GM21825 (cell line): Measurements from ENCODE around the gene ATP6V1C2.

Source experiments
- ATAC-seq: cut with Tn5 transposase; IDR thresholded peaks from one replicate; pipeline ENCODE4 v1.9.1; 2021; ENCODE audit warnings: mild to moderate bottlenecking, moderate library complexity; ENCODE audit not compliant: unreplicated experiment

ATP6V1C2 gene

DNA sequence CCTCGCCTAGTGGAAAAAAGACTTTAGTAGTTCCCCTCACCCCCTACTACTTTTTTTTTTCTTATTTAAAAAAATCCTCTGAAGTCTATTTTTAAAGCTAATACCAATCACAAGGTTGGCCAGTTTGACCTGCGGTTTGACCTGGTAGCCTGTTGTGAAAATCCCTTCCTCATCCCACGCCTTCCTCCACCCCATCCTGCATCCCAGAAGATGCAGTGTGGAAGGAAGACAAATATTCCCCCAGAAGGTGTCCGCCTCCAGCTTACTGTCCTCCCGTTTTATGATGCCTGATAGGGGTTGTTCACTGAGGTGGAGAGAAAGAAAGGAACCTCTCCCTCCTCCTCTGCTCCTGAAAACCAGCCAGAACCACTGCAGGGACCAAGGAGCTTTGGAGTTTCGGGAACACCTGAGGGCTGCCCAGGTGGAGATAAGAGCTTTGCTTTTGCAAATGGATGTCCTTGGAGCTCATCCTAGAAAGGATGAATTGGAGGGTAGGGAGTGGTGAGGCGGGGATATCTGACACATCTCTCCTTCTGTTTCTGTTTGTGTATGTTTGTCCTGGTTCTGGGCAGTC, 909 bp downstream of the ATP6V1C2 start:
- no peak for ATAC-seq

DNA sequence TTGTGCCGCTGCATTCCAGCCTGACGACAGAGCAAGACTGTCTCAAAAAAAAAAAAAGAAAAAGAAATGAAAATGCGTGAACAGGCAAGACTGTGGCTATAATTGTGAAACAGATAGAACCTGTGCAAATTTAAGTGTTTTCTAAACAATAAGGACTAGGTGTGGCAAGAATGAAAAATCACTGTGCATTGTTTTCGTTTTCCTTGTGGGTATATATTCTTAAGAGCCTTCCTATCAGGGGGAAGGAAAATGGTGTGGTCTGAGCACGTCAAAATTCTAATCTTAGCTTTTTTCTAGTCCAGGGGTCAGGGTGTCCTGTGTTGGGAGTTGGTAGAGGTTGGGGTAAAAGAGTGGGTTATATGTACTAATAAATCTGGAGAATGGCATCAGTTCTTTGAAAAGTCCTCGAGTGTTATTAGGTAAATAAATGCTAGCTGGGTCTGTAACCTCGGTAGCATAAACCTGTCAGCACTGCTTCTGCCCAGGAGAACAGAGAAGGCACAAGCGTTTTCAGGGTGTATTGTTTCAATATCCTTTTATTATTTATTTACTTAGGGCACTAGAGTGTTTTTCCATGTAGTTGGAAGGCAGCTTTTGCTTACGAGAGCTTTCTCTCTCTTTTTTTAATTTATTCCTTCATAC, 11.6 kb downstream of the ATP6V1C2 start:
- no peak for ATAC-seq

DNA sequence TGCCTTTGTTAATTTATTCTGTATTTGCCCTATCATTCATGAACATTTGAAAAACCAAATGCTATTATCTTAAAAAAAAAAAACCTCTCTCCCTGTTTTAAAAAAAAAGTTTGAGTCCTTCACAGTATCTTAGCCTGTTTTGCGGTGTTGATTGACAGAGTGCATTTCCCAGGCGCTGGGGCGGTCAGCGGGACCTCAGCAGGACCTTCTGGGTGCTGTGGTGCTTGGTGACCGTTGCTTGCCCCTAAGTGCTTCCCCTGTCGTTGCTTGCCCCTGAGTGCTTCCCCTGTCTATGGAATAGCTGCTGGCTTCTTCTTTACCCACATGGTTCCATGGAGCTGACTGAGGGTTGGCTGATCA, 12.1 kb downstream of the ATP6V1C2 start:
- ATAC-seq = no peak

DNA sequence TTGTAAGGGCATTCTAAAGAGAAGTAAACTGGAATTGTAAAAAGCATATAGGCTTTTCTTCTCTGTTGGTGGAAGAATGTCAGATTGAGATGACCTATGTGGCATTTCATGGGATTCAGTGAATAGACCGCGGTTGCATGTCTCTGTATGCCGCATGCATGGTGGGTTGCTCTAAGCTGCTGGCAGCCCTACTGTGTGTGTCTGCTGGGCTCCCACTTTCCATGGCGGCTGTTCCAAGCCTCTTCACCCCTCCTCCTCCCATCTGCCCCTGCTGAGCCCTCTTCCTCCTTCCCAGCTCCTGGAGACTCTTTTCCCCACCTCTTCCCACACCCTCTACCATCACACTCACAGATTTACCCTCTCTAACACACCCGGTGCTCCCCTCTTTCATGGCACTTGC, 12.6 kb downstream of the ATP6V1C2 start:
- ATAC-seq = no peak

DNA sequence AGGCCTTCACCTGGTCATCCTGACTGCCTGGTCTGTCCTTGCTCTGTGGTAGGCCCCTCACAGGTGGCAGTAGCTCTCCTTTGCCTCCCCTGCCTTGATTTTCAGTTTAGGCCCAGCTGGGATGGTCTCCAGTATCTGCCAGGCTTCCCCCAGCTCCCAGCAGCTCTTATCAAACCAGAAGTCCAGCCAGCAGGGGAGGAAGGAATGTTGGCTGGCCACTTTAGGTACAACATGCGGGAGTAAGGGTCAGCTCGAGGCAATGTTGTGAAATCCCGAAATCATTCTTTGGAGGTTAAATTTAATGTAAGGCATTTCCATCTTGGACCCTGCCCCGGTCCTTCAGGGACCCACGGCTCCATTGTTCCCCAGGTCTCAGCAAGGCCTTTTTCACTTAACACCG, 16.8 kb downstream of the ATP6V1C2 start:
- no peak for ATAC-seq

DNA sequence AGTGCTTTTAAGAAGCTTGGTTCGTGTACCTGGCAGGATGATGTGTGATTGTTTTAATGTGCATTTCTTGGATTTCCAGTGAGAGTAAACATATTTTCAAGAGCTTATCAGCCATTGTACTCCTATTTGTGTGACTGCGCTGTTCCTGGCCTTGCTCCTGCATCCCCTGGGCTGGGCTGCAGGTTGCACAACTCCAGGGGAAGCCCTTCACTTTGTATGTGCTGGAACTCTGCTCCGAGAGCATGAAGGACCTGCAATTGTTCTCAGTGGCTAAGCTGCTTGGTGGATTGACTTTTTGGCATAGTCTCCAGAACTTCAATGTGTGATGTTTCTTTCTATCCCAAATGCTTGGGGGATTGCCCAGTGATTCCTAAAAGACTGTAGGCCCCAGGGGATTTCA, 18.8 kb downstream of the ATP6V1C2 start:
- no peak for ATAC-seq

DNA sequence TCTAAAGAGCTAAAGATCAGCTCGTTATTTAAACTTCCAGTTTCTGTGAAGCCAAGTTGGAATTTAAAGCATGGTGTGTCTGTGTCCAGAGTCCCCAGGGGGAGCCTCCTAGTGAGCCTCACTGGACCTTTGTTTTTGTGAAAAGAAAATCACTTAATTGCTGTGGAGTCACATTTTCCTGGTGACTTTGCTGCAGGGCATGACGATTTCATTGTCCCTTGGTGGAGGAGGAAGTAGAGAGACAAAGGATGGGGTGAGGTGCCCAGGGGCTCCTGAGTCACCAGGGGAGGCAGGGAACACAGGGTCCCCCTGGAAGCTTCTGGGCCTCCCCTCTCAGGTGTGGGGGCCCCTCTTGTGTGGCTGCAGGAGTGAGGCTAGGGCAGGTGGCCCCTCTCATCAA, 19.7 kb downstream of the ATP6V1C2 start:
- no peak for ATAC-seq

DNA sequence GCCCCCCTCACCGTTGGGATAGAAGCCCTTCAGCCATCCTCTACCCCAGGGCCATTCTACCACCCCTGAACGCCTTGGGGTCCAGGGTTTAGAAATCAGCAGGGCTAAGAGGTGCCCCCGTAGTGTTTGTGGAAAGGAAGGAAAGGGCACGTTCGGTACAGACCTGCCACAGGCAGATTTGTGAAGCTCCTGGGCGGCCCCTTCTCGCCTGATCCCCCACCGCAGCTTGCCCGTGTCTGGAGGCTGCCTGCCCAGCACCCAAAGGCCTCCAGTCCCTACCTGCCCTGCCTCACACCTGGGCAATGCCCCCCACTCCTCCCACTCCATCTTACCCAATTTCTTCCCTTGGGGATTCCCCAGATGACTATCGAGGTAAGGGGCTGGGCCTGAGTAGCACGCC, 21.2 kb downstream of the ATP6V1C2 start:
- no peak for ATAC-seq

DNA sequence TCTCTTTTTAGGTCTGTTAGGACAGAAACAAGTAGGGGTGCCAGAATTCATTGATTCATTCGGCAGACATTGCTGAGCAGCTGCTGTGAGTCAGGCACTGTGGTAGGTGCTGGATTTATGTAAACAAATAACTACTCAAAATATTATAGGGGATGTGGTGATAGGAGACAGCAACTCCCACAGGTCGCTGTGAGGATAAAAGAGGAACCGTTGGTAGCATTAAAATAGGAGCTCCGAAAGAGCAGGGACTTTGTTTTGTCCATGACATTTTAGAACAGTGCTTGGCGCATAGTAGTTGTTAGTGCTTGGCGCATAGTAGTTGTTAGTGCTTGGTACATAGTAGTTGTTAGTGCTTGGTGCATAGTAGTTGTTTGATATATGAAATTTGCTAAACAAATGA, 29.2 kb downstream of the ATP6V1C2 start:
- ATAC-seq = no peak

DNA sequence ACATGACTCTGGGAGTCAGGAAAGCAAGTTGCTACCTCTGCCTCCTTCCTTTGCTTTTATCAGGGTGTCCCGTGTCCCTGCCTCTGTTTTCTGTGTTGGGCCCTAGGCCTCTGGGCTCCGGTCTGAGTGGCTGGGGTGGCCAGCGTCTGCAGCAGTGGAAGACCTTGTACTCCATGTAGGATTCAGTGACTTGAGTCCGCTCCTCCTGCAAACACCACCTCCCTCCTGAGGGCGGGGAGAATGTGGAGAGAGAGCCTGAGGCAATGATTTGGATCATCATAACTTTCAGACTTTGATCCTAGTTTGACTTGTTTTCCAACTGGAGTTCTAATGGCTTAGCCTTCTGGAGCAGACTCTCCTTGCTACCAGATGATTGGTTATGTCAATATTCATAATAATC, 30.8 kb downstream of the ATP6V1C2 start:
- no peak for ATAC-seq

DNA sequence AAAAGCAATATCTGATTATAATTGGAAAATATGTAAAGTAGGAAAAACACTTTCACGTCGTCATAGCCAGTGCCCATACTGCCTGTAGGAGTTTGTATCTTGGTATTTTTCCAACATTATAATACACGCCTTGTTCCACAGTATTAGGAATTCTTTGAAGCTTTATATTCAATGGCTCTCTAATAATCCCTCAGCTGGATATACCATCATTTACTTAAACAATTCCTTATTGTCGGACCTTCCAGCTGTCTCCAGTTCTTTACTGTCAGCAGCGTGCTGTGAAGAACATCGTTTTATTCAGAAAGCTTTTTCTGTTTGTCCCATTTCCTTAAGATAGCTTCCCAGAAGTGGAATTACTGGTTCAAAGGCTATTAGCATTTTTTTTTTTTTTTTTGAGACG, 31.7 kb downstream of the ATP6V1C2 start:
- no peak for ATAC-seq

DNA sequence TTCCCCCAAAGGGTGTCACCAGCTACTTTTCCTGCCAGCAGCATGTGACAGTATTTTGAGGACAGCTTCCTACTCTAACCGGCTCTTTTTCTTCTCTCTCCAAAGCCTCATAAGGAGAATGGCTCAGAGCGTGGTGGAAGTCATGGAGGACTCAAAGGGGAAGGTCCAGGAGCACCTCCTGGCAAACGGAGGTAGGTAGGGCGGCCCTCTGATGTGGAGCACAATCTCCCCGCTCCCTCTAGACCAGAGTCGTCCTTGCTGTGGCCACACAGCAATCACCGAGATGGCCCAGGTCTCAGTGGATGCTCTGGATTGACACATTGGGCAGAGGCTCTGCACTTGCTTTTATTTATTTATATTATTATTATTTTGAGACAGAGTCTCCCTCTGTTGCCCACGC, 32.4 kb downstream of the ATP6V1C2 start:
- no peak for ATAC-seq

DNA sequence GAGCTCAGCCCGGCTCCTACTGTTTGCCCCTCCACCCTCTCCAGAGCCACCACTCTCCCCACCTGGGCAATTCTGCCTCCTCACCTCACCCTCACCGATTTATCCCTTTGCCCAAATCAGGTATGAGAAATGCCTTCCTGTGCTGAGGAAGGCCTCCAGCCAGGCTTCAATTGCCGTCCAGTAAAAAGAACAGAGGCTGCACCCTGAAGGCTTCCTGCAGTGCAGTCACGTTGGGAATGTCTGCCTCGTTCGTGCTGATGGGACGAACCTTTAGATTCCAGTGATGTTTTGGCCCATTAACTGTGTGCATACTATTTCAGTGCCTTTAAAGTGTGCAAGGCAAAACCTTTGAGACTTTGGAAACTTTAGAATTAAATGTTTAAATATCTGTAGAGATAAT, 34.2 kb downstream of the ATP6V1C2 start:
- no peak for ATAC-seq

DNA sequence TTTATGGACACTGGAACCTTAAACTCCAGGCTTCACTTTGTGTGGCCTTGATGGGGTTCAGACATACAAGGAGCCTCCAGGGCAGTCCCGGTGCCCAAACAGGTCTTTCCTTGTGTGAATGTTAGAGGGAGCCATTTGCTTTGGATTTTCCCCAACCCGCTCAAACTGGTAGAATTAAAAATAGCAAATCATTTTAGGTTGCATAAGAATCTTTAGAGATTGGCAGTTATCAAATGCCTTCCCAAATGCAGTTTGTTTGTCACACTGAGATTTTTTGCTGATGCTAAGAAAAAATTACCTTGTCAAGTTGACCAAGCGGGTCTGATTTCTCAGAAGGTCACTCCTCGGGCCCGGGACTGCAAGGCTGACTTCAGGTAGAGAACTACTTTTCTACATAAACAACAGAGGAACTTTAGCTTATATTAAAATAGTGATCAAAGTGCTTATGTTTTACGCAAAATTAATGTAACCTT, 36.4 kb downstream of the ATP6V1C2 start:
- no peak for ATAC-seq

DNA sequence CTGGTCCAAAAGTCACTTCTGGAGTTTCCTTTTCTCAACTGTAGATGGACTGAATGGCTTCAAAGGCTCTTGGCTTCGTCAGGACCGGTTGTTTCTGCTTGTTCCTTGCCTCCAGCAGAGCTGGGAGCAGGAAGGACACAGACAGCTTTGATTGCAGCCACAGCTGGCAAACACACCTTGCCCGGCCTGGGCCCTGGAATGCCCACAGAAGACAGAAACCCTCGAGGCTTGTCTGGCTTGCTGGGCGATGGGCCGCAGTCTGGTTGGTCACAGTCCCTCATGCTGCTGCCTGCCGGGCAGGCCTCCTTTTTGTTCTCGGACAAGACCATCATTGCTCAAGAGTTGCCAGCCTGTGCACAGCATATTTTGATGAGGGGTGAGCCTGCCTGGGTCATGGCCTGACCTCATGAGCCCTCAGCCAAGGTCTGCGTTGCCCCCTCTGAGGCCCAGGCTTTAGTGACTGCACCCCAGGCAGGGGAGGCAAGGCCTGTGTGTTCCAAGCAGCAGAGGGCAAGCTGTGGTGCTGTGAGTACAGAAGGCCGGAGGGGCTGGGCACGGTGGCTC, 37.8 kb downstream of the ATP6V1C2 start:
- no peak for ATAC-seq

DNA sequence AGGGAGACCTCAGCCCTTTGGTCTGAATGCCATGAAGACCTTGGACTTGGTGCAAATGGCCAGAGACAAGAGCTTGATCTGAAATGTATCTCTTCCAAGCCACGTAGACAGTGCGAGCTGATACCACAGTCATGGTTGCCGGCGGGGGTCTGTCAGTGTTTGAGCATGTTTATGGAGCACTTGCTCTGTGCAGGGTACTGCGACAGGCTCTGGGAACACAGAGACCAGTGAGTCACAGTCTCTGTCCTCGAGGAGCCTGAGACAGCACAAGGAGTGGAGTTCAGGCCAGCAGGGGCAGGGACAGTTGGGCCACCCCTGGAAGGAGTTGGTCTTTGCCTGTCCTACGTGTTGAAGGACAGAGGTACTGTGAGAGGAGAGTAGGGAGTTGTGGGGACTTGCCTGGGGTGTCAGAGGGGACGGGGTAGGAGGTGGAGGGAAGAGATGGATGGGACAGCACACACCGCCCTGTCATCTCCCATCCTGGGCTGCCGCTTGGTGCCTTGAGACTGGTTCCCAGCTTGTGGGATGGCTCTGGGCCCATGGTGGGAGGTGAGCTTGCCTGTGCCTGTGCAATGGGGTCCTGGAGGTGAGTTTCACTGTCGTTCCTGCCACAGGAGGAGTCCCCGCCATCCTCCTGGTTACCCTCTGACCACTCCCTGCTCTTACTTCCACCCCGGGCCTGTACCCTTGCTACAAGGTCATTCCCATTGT, 39.5 kb downstream of the ATP6V1C2 start:
- ATAC-seq = no peak

DNA sequence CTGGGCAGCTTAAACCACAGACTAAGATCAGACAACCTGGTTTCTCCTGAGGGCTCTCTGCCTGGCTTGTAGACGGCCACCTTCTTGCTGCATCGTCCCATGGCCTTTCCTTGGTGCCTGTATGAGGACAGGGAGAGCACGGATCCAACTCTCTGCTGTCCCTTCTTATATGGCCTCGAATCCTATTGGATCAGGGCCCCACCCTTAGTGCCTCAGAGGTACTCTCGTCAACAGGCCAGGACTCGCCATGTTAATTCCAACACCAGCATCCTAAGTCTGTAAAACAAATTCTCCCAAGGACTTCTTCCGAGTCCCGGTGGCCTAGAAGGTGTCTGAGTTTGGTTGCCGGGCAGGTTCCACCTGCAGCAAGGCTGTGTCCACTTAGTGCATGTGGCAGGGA, 40.2 kb downstream of the ATP6V1C2 start:
- no peak for ATAC-seq

DNA sequence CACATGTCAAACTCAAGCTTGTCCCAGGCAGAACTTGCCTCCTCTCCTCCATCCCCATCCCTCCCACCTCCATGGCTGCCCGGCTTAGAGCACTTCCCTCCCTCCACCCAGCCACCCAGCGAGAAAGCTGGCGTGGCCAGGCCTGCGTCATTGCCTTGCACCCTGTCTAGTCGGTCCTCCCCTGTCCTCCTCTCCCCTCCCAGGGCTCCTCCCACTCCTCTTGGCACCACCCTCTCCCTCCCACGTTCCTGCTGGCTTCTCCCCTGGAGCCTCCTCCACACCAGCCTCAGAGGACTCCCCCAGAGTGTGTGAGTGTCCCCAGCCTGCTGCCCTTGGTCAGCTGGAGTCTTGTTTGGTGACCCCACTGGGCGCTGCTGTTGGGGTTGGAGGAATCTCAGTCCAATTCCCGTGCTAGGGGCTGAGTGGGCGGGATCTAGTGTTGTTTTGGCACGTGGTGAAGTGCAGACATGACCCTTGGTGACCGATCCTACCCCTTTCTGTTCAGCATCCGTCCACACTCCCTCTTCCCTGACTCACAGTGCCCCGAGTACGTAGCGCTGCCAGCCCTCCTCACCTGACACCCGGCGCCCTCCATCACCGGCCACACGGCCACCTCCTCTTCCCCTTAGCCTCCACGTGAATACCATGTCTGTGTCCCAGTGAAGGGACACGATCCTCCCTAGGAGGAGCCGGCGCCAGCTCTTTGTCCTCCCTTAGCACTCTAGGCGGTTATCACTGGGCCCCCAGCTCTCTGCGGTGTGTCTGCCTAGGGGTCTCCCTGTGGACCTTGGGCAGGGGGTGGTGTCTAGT, 41.4 kb downstream of the ATP6V1C2 start:
- ATAC-seq = no peak

DNA sequence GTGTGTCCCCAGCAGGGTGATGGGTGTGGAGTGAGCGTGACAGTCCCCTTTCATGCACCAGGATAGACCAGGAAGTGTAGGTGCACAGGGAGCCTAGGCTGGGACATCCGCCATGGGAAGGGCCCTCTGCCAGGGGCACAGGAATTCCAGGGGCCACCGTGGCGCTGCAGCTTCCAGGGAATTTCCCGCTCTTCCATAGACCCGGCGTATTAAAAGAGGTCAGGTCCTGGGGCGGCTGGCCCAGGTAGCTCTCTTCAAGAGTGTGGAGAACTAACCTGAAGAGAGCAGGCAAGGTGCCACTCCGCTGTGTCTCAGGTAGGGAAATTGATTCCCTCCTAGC, 42.0 kb downstream of the ATP6V1C2 start:
- ATAC-seq = no peak

DNA sequence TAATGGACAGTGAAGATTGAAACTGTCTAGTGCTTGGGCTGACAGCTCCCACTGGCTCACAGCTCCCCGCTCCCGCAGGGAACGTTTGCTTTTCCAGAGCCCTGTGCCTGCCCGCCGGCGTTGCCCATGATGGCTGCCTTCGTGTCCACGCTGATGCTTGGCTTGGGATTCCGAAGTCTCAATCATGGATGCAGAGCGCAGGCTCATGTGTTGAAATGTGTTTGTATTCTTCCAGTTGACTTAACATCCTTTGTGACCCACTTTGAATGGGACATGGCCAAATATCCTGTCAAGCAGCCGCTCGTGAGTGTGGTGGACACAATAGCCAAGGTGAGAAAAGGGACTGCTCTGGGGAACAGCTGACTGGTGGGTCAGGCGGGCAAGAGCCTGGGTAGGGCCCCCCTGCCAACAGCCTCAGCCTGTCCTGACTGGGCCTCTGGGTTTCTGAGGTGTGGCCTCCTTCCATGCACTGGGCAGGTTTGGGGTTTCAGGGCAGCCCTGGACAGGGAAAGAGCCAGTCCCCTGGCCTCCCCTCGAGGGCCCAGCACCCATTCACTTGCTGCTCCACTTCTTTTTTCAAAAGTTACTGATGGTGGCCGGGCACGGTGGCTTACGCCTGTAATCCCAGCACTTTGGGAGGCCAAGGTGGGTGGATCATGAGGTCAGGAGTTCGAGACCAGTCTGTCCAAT, 42.8 kb downstream of the ATP6V1C2 start:
- no peak for ATAC-seq

DNA sequence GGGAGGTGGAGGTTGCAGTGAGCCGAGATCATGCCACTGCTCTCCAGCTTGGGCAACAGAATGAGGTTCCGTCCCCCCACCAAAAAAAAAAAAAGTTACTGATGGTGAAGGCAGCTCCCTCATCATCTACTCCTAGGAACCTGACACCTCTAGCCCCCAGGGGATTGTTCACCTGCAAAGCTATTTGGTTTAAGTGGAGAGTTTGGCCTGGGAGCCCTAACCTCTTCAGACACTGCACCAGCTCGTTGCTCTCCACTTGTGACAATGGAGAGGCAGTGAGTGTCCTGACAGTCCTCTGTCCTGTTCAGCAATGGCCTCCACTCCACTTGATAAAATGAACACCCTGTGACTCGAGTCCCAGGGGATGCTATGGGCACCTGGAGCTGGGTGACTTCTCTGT, 43.5 kb downstream of the ATP6V1C2 start:
- no peak for ATAC-seq
